Measurements from ENCODE around the gene RALGPS1.

GRCh38 chr9:126945682-126946081, 31.1 kb downstream of the RALGPS1 start:
- TF ChIP-seq CTCF (IDR thresholded peaks at IDR 0.05) (no peak), MYC (IDR thresholded peaks at IDR 0.05; ENCODE audit: borderline replicate concordance, low read length) (no peak), SMC3 (IDR thresholded peaks at IDR 0.05) (no peak), ZNF302 (CRISPR knock-in tag; IDR thresholded peaks at IDR 0.05) (no peak), POLR2AphosphoS2 (conservative IDR thresholded peaks at IDR 0.05; ENCODE audit: low read length) (no peak), USF2 (IDR thresholded peaks at IDR 0.05) (no peak), MAZ (IDR thresholded peaks at IDR 0.05; ENCODE audit: borderline replicate concordance, low read depth, low read length) (no peak), RAD21 (conservative IDR thresholded peaks at IDR 0.05 in 1 of 2, IDR thresholded peaks at IDR 0.05 in 1 of 2) (no peak), POLR2A (IDR thresholded peaks at IDR 0.05; ENCODE audit: low read length) (no peak), RFX5 (IDR thresholded peaks at IDR 0.05) (no peak), HMGXB4 (CRISPR knock-in tag; IDR thresholded peaks at IDR 0.05; ENCODE audit: borderline replicate concordance) (no peak), RARB (CRISPR knock-in tag; IDR thresholded peaks at IDR 0.05) (no peak), CEBPB (IDR thresholded peaks at IDR 0.05) (no peak)

All from A549 (cell line).